ENCODE data around the gene AKNA. TPM values are rescaled to one million over a fixed set of nuclear protein-coding genes. Genes with fewer than 3 reads are reported as not detected.

AKNA gene
- total and polyA plus RNA-seq, 4 donors = 29.5 to 79.5 (median 48.6) TPM

DNA sequence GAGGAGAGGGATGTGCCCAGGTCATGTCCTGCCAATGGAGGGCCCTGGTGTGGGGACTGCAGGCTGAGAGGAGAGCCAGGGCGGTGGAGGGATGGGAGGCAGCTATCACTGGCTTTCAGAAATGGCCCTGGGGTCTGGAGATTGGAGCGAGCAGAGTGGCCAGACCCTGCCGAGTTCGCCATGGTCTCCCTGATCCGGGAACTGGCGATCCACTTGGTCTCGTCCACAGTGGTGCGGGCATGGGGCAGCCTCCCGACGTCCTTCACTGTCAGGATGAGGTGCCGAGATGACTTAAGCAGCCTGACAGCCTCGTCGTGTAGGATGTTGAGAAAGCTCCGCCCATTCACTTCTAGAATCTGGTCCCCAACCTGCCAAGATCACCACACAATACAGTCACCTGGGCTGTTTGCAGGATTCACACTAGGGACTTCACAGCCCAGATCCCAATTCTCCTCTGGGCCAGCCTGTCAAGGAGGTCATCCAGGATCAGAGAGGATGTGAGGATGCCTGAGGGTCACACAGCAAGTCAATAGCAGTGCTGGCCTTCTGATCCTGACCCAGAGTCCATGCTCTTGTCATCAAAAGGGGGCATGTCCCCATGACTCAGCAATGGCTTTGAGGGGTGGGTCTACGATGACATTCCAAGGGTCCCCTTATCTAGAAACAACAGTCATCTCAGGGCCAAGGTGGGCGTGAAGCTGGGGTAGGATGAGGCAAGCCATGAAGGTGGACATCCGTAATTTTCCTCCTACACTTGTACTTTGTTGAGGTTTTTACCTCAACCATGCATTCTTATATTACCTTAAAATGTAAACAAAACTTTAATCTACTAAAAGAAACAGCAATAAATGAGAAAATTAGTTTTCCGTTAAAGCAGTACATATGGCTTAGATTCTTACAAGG, 38.5 kb upstream of the AKNA start:
- Histone ChIP-seq H3K27ac (ENCODE audit: low read depth in 1 of 2, low read length in 1 of 2) (no peak overlapping the region), H3K36me3 (ENCODE audit: control insufficient read depth in 4 of 4, insufficient read depth in 4 of 4, low read length in 4 of 4) (no peaks in the 10 kb centered on the region), H3K9ac (ENCODE audit: insufficient read depth in 1 of 2, low read length in 2 of 2) (no peak overlapping the region), H3K27me3 (ENCODE audit: control insufficient read depth in 3 of 3, insufficient read depth in 3 of 3, low read length in 2 of 3) (no peaks in the 10 kb centered on the region), H3K4me1 (ENCODE audit: control insufficient read depth in 5 of 5, insufficient read depth in 5 of 5, low read length in 5 of 5) (no peaks in the 10 kb centered on the region), H3K4me3 (no peak overlapping the region), H3K9me3 (ENCODE audit: control insufficient read depth in 4 of 4, insufficient read depth in 3 of 4, low read length in 3 of 4) (peaks cover 0 to 3% (median 0%) of the 10 kb centered on the region in 4 donors)
- 84 to 86% methylated on average over 18 of the region's 18 CpGs for WGBS, 2 donors
- ATAC-seq (ENCODE audit: insufficient read depth, low FRiP score) (no peak), DNase-seq (no peak)
- TF ChIP-seq, protein P1, sequence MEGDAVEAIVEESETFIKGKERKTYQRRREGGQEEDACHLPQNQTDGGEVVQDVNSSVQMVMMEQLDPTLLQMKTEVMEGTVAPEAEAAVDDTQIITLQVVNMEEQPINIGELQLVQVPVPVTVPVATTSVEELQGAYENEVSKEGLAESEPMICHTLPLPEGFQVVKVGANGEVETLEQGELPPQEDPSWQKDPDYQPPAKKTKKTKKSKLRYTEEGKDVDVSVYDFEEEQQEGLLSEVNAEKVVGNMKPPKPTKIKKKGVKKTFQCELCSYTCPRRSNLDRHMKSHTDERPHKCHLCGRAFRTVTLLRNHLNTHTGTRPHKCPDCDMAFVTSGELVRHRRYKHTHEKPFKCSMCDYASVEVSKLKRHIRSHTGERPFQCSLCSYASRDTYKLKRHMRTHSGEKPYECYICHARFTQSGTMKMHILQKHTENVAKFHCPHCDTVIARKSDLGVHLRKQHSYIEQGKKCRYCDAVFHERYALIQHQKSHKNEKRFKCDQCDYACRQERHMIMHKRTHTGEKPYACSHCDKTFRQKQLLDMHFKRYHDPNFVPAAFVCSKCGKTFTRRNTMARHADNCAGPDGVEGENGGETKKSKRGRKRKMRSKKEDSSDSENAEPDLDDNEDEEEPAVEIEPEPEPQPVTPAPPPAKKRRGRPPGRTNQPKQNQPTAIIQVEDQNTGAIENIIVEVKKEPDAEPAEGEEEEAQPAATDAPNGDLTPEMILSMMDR (IDR thresholded peaks at IDR 0.05; ENCODE audit: control extremely low read depth, extremely low read depth) = no peak

DNA sequence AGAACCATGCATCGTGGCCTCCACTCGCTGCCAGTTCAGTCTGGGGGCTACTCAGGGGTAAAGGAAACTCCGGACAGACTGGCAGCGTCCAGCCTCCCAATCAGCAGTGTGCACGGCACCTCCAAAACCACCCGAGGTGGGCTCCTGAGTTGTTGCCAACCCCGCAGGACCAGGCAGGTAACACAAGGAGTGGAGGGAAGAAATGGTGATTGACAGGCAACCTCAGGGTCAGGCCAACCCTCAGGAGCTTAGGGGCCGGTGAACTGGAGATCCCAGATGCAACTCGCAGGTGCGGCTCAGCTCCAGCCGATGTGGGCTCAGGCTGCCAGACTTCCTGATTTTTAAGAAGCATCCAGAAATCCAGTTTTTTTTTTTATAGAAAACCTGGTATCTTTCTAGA, 37.3 kb upstream of the AKNA start:
- 86 to 88% methylated on average over 11 of the region's 11 CpGs for WGBS, 2 donors
- no peak for DNase-seq
- TF ChIP-seq, protein P1 (IDR thresholded peaks at IDR 0.05; ENCODE audit: control extremely low read depth, extremely low read depth) = no peak
- peaks cover 0 to 3% (median 0%) of the 10 kb centered on the region in 4 donors for H3K9me3 ChIP-seq (ENCODE audit: control insufficient read depth in 4 of 4, insufficient read depth in 3 of 4, low read length in 3 of 4)
- H3K4me1 ChIP-seq (ENCODE audit: control insufficient read depth in 5 of 5, insufficient read depth in 5 of 5, low read length in 5 of 5) = no peaks in the 10 kb centered on the region
- ATAC-seq (ENCODE audit: insufficient read depth, low FRiP score) = no peak
- H3K27ac ChIP-seq (ENCODE audit: low read depth in 1 of 2, low read length in 1 of 2) = no peak overlapping the region
- H3K36me3 ChIP-seq (ENCODE audit: control insufficient read depth in 4 of 4, insufficient read depth in 4 of 4, low read length in 4 of 4) = no peaks in the 10 kb centered on the region
- no peak overlapping the region for H3K4me3 ChIP-seq
- H3K9ac ChIP-seq (ENCODE audit: insufficient read depth in 1 of 2, low read length in 2 of 2) = no peak overlapping the region
- H3K27me3 ChIP-seq (ENCODE audit: control insufficient read depth in 3 of 3, insufficient read depth in 3 of 3, low read length in 2 of 3) = no peaks in the 10 kb centered on the region

- no peak for ATAC-seq (ENCODE audit: insufficient read depth, low FRiP score)
- H3K36me3 ChIP-seq (ENCODE audit: control insufficient read depth in 4 of 4, insufficient read depth in 4 of 4, low read length in 4 of 4) = peaks cover 0 to under 1% (median 0%) of the 10 kb centered on the region in 4 donors
- H3K4me3 ChIP-seq = no peak overlapping the region
- DNase-seq = no peak
- no peak overlapping the region for H3K27ac ChIP-seq (ENCODE audit: low read depth in 1 of 2, low read length in 1 of 2)
- WGBS, 2 donors = 80 to 88% methylated on average over 12 of the region's 12 CpGs
- no peaks in the 10 kb centered on the region for H3K4me1 ChIP-seq (ENCODE audit: control insufficient read depth in 5 of 5, insufficient read depth in 5 of 5, low read length in 5 of 5)
- no peaks in the 10 kb centered on the region for H3K27me3 ChIP-seq (ENCODE audit: control insufficient read depth in 3 of 3, insufficient read depth in 3 of 3, low read length in 2 of 3)
- H3K9ac ChIP-seq (ENCODE audit: insufficient read depth in 1 of 2, low read length in 2 of 2) = no peak overlapping the region
- peaks cover 0 to 3% (median 0%) of the 10 kb centered on the region in 4 donors for H3K9me3 ChIP-seq (ENCODE audit: control insufficient read depth in 4 of 4, insufficient read depth in 3 of 4, low read length in 3 of 4)
- TF ChIP-seq, protein P1 (IDR thresholded peaks at IDR 0.05; ENCODE audit: control extremely low read depth, extremely low read depth) = no peak
Observed at GRCh38 chr9:114424126-114424525, 36.3 kb upstream of the AKNA start.

Data from lung (tissue), 12 donors.